HEK293 (cell line): Measurements from ENCODE around the gene TUBB3.

Experiments used
- ATF2 ChIP-seq: fragments of 450-650 bp; formaldehyde crosslinking; IDR thresholded peaks from 2 replicates; pipeline ENCODE4 v1.5.1; 2016; ENCODE audit warnings: missing biosample characterization, missing genetic modification characterization, low read depth
- ZNF19 ChIP-seq: fragments of 450-650 bp; formaldehyde crosslinking; IDR thresholded peaks from 2 replicates; pipeline ENCODE4; 2016; ENCODE audit warnings: missing biosample characterization, missing genetic modification characterization, low read depth
- ZNF274 ChIP-seq, 2 experiments: fragments of 200-500 bp in 1 of 2; fragments of 450-650 bp in 1 of 2; sonication (Bioruptor generic) in 1 of 2; formaldehyde crosslinking in 1 of 2; IDR thresholded peaks; 2 replicates each; pipeline versions ENCODE4 v1.5.1 to v1.6.1; 2014 to 2016; ENCODE audit warnings: borderline replicate concordance in 1 of 2, inconsistent platforms in 1 of 2, low read length in 1 of 2, missing biosample characterization in 1 of 2, missing genetic modification characterization in 1 of 2
- ZNF398 ChIP-seq: fragments of 450-650 bp; formaldehyde crosslinking; IDR thresholded peaks from 2 replicates; pipeline ENCODE4 v1.5.1; 2017; ENCODE audit warnings: missing biosample characterization, missing genetic modification characterization
- ZNF521 ChIP-seq: fragments of 450-650 bp; formaldehyde crosslinking; IDR thresholded peaks from 2 replicates; pipeline ENCODE4 v1.5.1; 2017; ENCODE audit warnings: missing biosample characterization, mild to moderate bottlenecking, missing genetic modification characterization
- ZNF654 ChIP-seq: fragments of 450-650 bp; formaldehyde crosslinking; IDR thresholded peaks from 2 replicates; pipeline ENCODE4 v1.5.1; 2016; ENCODE audit warnings: low read depth, missing biosample characterization, missing genetic modification characterization
- ZNF785 ChIP-seq: fragments of 450-650 bp; formaldehyde crosslinking; IDR thresholded peaks from 2 replicates; pipeline ENCODE4 v1.5.1; 2016; ENCODE audit warnings: missing biosample characterization, missing genetic modification characterization
- TF ChIP-seq, protein P1 (sequence below): fragments of 450-650 bp; formaldehyde crosslinking; IDR thresholded peaks from 2 replicates; pipeline ENCODE4 v1.5.1; 2016; ENCODE audit warnings: missing biosample characterization, missing genetic modification characterization
- TF ChIP-seq, protein P2 (sequence below): fragments of 450-650 bp; formaldehyde crosslinking; IDR thresholded peaks from 2 replicates; pipeline ENCODE4 v1.5.1; 2016; ENCODE audit warnings: missing biosample characterization, missing genetic modification characterization

GRCh38 chr16:89908236-89908635 lies 14.9 kb upstream of the TUBB3 start:
- TF ChIP-seq, protein P1, sequence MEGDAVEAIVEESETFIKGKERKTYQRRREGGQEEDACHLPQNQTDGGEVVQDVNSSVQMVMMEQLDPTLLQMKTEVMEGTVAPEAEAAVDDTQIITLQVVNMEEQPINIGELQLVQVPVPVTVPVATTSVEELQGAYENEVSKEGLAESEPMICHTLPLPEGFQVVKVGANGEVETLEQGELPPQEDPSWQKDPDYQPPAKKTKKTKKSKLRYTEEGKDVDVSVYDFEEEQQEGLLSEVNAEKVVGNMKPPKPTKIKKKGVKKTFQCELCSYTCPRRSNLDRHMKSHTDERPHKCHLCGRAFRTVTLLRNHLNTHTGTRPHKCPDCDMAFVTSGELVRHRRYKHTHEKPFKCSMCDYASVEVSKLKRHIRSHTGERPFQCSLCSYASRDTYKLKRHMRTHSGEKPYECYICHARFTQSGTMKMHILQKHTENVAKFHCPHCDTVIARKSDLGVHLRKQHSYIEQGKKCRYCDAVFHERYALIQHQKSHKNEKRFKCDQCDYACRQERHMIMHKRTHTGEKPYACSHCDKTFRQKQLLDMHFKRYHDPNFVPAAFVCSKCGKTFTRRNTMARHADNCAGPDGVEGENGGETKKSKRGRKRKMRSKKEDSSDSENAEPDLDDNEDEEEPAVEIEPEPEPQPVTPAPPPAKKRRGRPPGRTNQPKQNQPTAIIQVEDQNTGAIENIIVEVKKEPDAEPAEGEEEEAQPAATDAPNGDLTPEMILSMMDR, result no peak
- TF ChIP-seq ZNF654 (tag by site-specific recombination) (no peak), ZNF398 (tag by site-specific recombination) (no peak), ZNF274 (IDR thresholded peaks at IDR 0.05; ENCODE audit: low read length) (no peak), ZNF274 (tag by site-specific recombination; IDR thresholded peaks at IDR 0.05; ENCODE audit: borderline replicate concordance) (no peak), ATF2 (tag by site-specific recombination) (no peak), ZNF785 (tag by site-specific recombination) (no peak), ZNF521 (tag by site-specific recombination) (no peak), ZNF19 (no peak)
- TF ChIP-seq, protein P2, sequence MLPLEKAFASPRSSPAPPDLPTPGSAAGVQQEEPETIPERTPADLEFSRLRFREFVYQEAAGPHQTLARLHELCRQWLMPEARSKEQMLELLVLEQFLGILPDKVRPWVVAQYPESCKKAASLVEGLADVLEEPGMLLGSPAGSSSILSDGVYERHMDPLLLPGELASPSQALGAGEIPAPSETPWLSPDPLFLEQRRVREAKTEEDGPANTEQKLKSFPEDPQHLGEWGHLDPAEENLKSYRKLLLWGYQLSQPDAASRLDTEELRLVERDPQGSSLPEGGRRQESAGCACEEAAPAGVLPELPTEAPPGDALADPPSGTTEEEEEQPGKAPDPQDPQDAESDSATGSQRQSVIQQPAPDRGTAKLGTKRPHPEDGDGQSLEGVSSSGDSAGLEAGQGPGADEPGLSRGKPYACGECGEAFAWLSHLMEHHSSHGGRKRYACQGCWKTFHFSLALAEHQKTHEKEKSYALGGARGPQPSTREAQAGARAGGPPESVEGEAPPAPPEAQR (tag by site-specific recombination), result no peak
